ENCODE data around the gene PDCD5.
"Not testable (repeated sequence)": the region's sequence is repeated elsewhere in the genome, so short reads cannot be mapped to it uniquely, and the experiment has no call there.

Gene PDCD5, protein sequence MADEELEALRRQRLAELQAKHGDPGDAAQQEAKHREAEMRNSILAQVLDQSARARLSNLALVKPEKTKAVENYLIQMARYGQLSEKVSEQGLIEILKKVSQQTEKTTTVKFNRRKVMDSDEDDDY

GRCh38 chr19:32580901-32581704 lies at the start of gene PDCD5:
Gene PDCD5 (plus strand): TSS chr19:32581190. CDS start chr19:32581262, 72 bp downstream.
- peak; percentile 85 for DNase-seq (ENCODE audit: low read depth)

DNA sequence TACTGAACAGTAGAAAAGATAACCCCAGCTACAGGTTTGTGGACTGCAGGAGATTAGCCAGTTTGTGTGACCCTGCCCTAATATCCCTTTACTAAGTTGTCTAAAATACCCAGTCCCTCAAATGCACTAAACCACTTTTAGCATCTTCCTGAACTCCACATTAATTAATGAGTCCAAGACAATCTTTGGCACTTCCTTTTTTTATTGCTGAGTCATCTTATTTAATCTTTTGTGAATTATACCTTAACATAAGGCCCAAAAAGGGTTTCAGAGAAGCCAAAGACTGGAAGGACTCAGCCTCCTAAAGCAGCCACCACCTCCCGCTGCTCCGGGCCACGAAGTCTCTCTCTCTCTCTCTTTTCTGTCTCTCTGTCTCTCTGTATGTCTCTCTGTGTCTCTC lies 48.8 kb upstream of the PDCD5 start:
- DNase-seq (ENCODE audit: low read depth): no peak

DNA sequence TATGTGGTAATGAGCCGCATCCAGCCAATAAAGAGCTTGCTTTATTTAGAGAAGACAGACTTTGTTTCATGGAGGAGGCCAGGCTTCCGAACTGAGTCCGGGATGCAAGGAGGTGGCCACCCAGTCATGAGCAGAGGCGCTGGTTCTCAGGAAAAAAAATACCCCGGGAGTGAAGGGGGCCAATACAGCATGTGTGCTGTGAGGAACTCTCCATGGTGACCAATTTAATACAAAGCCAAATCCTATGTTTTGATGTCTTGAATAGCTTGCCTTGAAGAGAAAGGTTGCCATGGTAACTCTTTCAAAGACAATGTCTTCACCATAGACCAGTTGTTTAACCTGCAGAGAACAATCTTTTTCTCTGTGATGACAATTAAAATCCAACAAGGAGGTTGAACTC lies 43.4 kb upstream of the PDCD5 start:
- DNase-seq (ENCODE audit: low read depth): no peak

GRCh38 chr19:32539240-32539916 lies 41.6 kb upstream of the PDCD5 start:
- no peak for DNase-seq (ENCODE audit: low read depth)

- no peak for DNase-seq (ENCODE audit: low read depth)
Observed at GRCh38 chr19:32540621-32541020, 40.4 kb upstream of the PDCD5 start.

GRCh38 chr19:32541376-32541775 lies 39.6 kb upstream of the PDCD5 start:
- DNase-seq (ENCODE audit: low read depth): not testable (repeated sequence)

DNA sequence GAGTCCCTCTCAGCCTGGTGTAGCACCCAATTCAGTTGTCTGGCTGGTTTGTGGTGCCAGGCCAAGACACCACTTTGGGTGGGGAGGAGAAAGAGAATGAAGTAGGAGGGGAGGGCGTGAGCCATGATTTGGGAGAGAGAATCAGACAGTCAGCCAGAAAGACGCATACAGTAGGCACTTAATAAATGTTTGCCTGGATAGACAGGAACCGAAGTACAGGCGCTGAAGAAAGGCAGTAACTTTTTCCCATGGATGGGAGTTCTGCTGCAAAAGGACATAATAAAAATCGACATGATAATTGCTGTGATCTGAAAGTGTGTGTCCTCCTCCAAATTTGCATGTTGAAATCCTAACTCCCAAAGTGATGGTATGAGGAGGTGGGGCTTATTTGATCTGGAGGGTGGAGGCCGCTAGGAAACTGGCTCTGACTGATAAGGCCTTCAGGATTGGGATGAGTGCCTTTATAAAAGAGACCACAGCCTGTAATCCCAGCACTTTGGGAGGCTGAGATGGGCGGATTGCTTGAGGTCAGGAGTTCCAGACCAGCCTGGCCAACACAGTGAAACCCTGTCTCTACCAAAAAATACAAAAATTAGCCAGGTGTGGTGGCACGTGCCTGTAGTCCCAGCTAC lies 38.4 kb upstream of the PDCD5 start:
- no peak for DNase-seq (ENCODE audit: low read depth)

DNA sequence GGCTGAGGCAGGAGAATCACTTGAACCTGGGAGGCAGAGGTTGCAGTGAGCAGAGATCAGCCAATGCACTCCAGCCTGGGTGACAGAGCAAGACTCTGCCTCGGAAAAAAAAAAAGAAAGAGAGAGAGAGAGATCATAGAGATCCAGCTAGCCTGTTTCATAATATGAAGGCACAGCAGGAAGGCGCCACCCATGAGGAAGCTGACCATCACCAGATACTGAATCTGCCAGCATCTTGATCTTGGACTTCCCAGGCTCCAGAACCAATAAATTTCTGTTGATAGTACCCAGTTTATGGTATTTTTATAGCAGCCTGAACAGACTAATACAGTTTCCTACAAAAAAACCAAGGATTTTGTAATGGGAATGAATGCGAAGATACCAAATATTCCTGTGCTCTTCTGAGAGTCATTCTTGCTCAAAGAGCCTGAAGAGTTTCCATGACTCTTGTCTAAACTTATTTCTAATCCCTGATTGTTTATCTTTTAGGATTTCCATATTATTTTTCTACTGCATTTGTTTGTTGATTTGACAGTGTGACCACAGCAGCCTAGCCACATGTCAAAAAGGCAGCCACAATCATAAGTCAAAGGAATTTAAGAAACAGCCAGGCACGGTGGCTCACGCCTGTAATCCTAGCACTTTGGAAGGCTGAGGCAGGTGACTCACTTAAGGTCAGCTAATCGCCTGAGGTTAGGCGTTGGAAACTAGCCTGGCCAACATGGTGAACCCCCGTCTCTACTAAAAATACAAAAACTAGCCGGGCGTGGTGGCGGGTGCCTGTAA lies 37.7 kb upstream of the PDCD5 start:
- no peak for DNase-seq (ENCODE audit: low read depth)

- DNase-seq (ENCODE audit: low read depth): no peak
Observed at GRCh38 chr19:32544917-32545316, 36.1 kb upstream of the PDCD5 start.

DNA sequence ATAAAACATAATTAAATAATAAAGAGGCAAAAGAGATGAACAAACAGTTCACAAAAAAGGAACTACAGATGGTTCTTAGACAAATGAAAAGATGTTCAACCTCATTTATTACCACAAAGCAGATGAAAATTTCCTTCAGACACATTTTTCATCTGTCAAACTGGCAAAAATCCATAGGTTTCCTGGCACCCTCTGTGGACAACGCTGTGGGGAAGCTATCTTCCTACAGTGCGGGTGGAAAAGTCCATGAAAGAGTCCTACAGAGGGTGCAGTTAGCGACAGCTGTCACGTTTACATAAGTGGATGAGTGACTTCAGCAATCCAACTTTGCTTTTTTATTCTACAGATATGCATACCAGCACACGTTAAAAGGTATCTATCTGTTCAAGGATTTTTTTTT lies 30.3 kb upstream of the PDCD5 start:
- DNase-seq (ENCODE audit: low read depth): no peak

DNA sequence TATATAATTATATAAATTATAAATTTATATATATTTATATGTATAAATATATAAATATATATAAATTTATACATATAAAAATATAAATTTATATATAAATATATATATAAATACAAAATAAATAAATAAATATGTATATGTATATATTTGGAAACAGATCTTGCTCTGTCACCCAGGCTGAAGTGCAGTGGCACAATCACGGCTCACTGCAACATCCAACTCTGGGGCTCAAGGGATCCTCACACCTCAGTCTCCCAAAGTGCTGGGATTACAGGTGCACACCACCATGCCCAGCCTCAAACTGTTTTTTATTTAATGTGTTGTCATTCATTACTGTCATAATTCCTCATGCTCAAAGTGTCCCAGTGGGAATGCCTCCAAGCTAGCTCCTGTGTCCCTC lies 25.2 kb upstream of the PDCD5 start:
- DNase-seq (ENCODE audit: low read depth): no peak

GRCh38 chr19:32558607-32559228 lies 22.3 kb upstream of the PDCD5 start:
- DNase-seq (ENCODE audit: low read depth): no peak

DNA sequence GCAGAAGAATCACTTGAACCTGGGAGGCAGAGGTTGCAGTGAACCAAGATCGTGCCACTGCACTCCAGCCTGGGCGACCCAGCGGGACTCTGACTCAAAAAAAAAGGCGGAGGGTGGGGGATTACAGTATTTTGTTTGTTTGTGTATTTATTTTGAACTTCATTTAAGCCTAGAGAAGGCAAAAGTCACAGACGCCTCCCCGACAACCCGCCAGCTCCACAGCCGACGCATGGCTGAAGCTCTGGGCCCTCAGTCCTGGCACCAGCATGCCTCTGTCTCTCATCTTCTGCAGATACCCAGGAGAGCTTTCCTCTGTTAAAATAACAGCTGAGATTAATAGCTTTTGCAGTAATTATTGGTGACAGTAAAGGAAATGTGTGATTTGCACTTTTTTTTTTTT lies 17.2 kb upstream of the PDCD5 start:
- DNase-seq (ENCODE audit: low read depth): no peak

DNA sequence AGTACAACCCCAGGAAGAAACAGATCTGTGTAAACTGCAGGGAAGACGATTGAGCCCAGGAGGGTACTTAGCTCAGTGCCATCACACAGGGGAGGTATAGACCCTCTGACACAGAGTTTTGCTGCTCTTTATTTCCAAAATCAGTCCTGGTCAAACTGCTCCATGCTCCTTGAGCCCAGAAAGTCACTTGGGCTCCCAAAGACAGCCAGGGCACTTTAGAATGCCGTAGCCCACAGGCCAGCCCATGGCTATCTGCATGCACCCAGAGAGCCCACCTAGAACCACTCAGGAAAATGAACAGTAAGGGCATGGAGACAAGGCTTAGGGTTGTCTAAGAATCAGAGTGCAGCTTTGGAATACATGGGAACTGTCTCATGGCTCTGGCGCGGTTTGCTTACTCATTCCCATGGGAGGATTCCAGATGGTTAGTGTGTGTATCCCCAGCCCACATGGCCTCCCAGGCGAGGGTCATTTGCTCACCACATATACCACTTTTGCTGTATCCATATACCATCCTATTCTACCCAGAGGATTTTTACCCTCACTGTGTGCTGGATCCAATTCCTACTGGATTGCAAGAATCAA lies 14.7 kb upstream of the PDCD5 start:
- no peak for DNase-seq (ENCODE audit: low read depth)

- DNase-seq (ENCODE audit: low read depth): no peak
Observed at GRCh38 chr19:32567486-32567885, 13.5 kb upstream of the PDCD5 start.

DNA sequence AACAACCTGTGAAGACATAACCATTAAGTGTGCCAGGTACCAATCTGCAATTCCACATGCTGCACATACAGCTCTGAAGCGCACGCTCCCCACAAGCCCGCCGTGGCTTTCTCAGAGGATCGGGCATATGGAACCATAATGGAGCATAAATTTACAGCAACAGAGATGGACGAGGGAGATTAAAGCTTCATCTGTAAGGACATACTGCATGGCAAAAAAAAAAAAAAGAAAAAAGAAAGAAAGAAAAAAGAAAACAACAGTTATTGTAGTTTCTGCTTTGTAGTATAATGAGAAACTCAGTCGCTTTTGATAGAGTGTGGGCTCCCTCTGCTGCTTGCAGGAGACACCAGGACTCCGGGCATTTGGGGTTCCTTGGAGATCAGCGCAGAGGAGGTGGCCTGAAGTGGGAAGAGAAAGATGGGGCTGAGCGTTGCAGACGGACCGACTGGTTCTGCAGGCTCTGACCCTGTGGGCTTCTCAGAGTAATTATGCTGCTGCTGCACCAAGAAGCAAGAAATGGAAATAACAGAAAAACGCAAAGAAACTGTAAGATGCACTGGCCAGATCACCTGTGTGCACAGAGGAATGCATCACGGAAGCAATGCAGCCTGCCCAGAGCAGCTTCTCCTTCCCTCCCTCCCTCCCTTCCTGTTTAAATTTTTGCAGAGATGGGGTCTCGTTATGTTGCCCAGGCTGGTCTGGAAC lies 10.8 kb upstream of the PDCD5 start:
- DNase-seq (ENCODE audit: low read depth): no peak

DNA sequence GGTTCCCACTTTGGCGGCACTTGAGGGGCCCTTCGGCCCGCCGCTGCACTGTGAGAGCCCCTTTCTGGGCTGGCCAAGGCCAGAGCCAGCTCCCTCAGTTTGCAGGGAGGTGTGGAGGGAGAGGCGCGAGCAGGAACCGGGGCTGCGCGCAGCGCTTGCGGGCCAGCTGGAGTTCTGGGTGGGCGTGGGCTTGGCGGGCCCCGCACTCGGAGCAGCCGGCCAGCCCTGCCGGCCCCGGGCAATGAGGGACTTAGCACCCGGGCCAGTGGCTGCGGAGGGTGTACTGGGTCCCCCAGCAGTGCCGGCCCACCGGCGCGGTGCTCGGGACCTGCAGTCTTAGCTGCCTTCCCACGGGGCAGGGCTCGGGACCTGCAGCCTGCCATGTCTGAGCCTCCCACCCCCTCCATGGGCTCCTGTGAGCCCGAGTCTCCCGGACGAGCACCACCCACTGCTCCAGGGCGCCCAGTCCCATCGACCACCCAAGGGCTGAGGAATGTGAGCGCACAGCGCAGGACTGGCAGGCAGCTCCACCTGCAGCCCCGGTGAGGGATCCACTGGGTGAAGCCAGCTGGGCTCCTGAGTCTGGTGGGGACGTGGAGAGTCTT lies 9.4 kb upstream of the PDCD5 start:
- not testable (repeated sequence) for DNase-seq (ENCODE audit: low read depth)

- not testable (repeated sequence) for DNase-seq (ENCODE audit: low read depth)
Observed at GRCh38 chr19:32572700-32573491, 8.1 kb upstream of the PDCD5 start.

DNA sequence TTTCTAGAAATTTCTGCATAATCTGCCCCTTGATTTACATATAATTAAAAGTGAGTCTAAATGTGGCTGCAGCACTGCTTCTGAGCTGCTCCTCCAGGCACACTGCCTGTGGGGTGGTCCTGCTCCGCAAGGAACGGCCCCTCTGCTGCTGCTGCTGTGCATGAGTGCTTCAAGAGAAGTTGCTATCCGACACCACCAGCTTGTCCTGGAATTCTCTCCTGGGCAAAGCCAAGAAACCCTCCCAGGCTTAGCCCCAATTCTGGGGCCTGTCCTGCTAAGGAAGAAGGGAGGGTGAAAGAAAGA lies 7.5 kb upstream of the PDCD5 start:
- no peak for DNase-seq (ENCODE audit: low read depth)

GRCh38 chr19:32576790-32577189 lies 4.2 kb upstream of the PDCD5 start:
- no peak for DNase-seq (ENCODE audit: low read depth)
